GM10266 (cell line): ENCODE results near the gene BCDIN3D.
A peak's percentile ranks its signal among the peaks of the same experiment; 100 is the strongest.

Experiments
- DNase-seq: peaks from one replicate; pipeline ENCODE4 v3.0.0; 2012; ENCODE audit errors: extremely low spot score
- TF ChIP-seq, protein P1 (sequence below): IDR thresholded peaks from 2 replicates; pipeline ENCODE4 v1.5.1; 2012; ENCODE audit warnings: mild to moderate bottlenecking, low read depth; ENCODE audit not compliant: control insufficient read depth, insufficient read depth; ENCODE audit errors: missing control alignments

Gene BCDIN3D

GRCh38 chr12:49828133-49829091, 14.5 kb downstream of the BCDIN3D start, which contains the start of gene NCKAP5L:
NCKAP5L (minus strand) TSS chr12:49828413; CDS start chr12:49804044, 24,369 bp downstream.
- TF ChIP-seq, protein P1, sequence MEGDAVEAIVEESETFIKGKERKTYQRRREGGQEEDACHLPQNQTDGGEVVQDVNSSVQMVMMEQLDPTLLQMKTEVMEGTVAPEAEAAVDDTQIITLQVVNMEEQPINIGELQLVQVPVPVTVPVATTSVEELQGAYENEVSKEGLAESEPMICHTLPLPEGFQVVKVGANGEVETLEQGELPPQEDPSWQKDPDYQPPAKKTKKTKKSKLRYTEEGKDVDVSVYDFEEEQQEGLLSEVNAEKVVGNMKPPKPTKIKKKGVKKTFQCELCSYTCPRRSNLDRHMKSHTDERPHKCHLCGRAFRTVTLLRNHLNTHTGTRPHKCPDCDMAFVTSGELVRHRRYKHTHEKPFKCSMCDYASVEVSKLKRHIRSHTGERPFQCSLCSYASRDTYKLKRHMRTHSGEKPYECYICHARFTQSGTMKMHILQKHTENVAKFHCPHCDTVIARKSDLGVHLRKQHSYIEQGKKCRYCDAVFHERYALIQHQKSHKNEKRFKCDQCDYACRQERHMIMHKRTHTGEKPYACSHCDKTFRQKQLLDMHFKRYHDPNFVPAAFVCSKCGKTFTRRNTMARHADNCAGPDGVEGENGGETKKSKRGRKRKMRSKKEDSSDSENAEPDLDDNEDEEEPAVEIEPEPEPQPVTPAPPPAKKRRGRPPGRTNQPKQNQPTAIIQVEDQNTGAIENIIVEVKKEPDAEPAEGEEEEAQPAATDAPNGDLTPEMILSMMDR: no peak
- DNase-seq: peak; percentile 96

DNA sequence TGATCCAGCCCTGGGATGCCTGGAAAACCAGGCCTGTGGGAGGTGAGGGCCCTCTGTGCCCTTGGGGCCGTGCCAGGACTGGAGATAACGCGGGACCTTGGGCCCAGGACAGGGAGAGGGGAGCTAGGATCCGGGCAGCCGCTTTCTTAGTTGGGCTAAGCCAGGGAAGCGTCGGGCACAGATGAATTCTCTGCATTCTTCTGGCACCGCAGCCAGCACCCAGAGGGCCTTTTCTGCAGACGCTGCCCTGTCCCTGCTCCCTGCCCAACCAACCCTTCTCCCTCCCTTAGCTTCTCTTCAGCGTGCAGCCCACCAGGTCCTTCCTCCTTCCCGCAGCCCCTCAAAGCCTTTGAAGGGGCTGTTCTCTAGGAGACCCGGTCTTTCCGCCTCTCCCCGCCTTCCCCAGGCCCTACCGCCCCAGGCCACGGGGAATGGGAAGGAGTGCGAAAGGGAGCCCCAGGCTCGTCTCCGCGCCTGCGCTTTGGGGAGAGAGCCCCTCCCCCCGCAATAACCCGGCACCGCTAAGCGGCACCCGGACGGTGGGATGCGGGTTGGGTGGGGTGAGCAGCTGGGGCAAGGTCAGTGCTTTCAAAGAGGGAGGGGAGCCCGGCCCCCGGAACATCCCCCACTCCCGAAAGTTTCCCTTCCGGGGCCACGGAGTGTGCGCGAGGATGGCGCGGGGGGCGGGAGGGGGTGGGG, 15.4 kb downstream of the BCDIN3D start:
- DNase-seq: peak; percentile 65
- TF ChIP-seq, protein P1: no peak

DNA sequence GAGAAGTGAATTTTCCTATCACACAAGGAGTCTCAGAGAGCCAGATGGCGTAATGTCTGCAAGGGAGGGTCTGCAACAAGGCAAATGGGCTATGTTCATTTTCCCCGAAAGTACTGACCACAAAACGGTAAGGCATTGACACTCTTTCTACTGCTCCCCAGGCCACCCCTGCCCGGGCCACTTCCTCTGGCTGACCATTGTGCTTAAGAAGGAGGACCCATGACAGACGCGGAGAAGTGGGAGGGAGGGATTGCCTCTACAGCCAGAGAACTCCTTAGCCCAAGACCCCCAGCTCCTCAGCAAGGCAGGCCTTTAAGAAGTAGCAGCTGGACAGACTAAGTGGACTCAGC, 15.9 kb downstream of the BCDIN3D start:
- TF ChIP-seq, protein P1: no peak
- no peak for DNase-seq

GRCh38 chr12:49825971-49826421, 16.9 kb downstream of the BCDIN3D start:
- TF ChIP-seq, protein P1: no peak
- DNase-seq: no peak

DNA sequence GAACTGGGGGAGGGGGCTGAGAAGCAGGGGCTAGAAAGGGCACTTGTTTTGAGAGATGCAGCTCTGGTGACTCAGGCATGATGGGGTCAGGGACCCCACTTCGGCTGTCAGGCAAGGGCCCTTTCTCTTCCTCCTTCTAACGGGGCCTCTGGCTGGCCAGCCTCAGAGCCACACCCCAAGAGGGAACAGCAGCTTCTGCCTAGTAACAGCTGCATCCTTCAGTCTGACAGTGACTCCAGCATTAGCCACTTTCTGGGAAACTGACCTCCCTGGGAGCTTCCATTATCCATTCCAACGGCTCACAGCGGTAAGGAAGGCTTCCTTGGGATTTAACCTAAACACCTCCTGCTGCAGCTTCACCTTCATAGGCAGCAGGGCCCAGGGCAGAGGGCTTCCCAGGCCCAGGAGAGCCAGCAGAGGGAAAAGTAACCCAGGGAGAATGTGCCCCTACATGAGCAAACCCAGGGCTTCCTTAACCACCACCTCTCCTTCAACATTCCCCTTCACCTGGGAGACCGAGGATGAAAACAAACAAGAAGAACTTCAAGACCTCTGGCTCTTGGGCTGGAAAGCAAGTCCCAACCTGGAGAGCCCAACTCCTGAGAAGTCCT, 17.4 kb downstream of the BCDIN3D start:
- TF ChIP-seq, protein P1: no peak
- no peak for DNase-seq

DNA sequence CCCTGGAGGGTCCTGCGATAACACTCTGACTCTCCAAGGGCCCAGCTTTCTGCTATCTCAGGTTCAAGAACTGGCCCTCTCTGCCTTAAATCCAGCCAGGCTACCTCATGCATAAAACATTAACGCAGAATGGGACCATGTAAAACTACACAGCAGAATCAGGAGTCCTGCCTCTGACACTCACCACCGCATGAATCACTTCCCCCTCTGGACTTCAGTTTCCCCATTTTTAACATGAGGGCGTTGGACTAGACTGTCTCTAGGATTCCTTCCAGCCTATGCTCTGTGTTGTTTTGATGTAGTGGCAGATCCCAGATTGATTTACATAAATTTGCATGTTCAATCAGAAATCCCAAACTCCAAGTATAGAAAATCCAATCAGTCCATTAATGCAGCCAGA, 18.0 kb downstream of the BCDIN3D start:
- TF ChIP-seq, protein P1: no peak
- no peak for DNase-seq
